Measurements from ENCODE around the gene ATG2A. TPM values are rescaled to one million over a fixed set of nuclear protein-coding genes. Genes with fewer than 3 reads are reported as not detected.

The ATG2A gene
- total and polyA plus RNA-seq, 2 of the 8 experiments (the other 6 are each of a cell fraction or from before 2014, with no cell fraction given) = 12.1 to 22.1 TPM

GRCh38 chr11:64929625-64930024 lies 12.6 kb upstream of the ATG2A start:
- CTCF ChIA-PET (ENCODE audit: partially characterized antibody) = interaction anchor here (0.8 to 3.8 kb wide), 8 partner anchors 11 to 116 kb away, joined by 3 to 15 read pairs (median 4); no protein-coding TSS in a partner anchor
- Histone ChIP-seq H3K14ac (ENCODE audit: insufficient read length) (no peak overlapping the region), H3K9ac (replicated peaks in 1 of 4; ENCODE audit: extremely low read depth in 1 of 4, low read depth in 3 of 4, low read length in 3 of 4) (no peak overlapping the region), H4K8ac (ENCODE audit: extremely low read depth, insufficient read depth, low read length) (no peak overlapping the region), H3K56ac (replicated peaks; ENCODE audit: insufficient read length, low read depth, low read length) (no peak overlapping the region), H3K36me3 (ENCODE audit: control insufficient read depth in 2 of 4, insufficient read depth in 4 of 4, low read length in 3 of 4) (no peaks in the 10 kb centered on the region; a peak in 1 of 8 replicates), H3K9me3 (ENCODE audit: insufficient read depth in 2 of 2, low read depth in 1 of 2, low read length in 1 of 2) (no peaks in the 10 kb centered on the region), H3K4me1 (replicated peaks in 1 of 4; ENCODE audit: control insufficient read depth in 3 of 4, insufficient read depth in 4 of 4, low read length in 3 of 4) (peaks cover 0 to 4% (median 0%) of the 10 kb centered on the region in 4 experiments; a peak in 3 of 7 replicates), H2BK120ac (replicated peaks; ENCODE audit: low read depth, low read length) (no peak overlapping the region), H2BK5ac (ENCODE audit: low read depth, low read length) (no peak overlapping the region), H3K4me2 (ENCODE audit: insufficient read depth in 1 of 2, low read depth in 2 of 2, low read length in 2 of 2) (no peak overlapping the region), H3K23me2 (ENCODE audit: low read depth, low read length) (peaks cover 4% of the 10 kb centered on the region; the same call in 1 of the 2 replicates), H3K23ac (ENCODE audit: insufficient read length) (no peak overlapping the region), H2BK15ac (ENCODE audit: low read length) (no peak overlapping the region), H4K5ac (ENCODE audit: insufficient read length, low read depth, low read length) (no peak overlapping the region), H3K27ac (ENCODE audit: low read depth, low read length) (no peak overlapping the region), H2AFZ (ENCODE audit: low read length) (no peak overlapping the region), H4K20me1 (replicated peaks in 1 of 2; ENCODE audit: control insufficient read depth in 1 of 2, insufficient read depth in 2 of 2, low read length in 2 of 2) (peaks cover 0 to 3% of the 10 kb centered on the region in 2 experiments), H3K27me3 (replicated peaks in 1 of 4; ENCODE audit: control insufficient read depth in 3 of 4, extremely low read depth in 1 of 4, insufficient read depth in 3 of 4, low read length in 3 of 4) (peaks cover 0 to 6% (median 4%) of the 10 kb centered on the region in 4 experiments; a peak in 4 of 7 replicates), H3K4me3 (ENCODE audit: extremely low read depth in 1 of 4, insufficient read depth in 2 of 4, low read depth in 3 of 4, low read length in 4 of 4) (no peak overlapping the region), H4K91ac (replicated peaks; ENCODE audit: insufficient read length, low read length) (no peak overlapping the region), H3K4ac (replicated peaks; ENCODE audit: insufficient read length, low read depth, low read length) (no peak overlapping the region), H2AK5ac (ENCODE audit: low read depth, low read length) (no peak overlapping the region), H3K79me1 (ENCODE audit: low read depth, low read length) (no peaks in the 10 kb centered on the region), H2BK12ac (ENCODE audit: low read depth, low read length) (no peak overlapping the region), H3K18ac (ENCODE audit: extremely low read depth, low read length) (no peak overlapping the region), H3K79me2 (ENCODE audit: control insufficient read depth in 1 of 2, insufficient read depth in 2 of 2, low read length in 2 of 2) (no peaks in the 10 kb centered on the region), H2BK20ac (ENCODE audit: low read length) (no peak overlapping the region)
- POLR2A ChIA-PET (ENCODE audit: partially characterized antibody) = interaction anchor here (2.2 kb wide), 1 partner anchor 12 kb away, joined by 6 read pairs; no protein-coding TSS in a partner anchor
- 87% methylated on average over 7 of the region's 7 CpGs; no CpG with 5 or more reads in 1 of the 2 experiments for WGBS, 2 experiments (ENCODE audit: extremely low coverage in 1 of 2, insufficient coverage in 1 of 2, insufficient read length in 1 of 2, insufficient replicate concordance in 2 of 2, low coverage in 1 of 2, low lambda C conversion rate in 2 of 2, missing lambda C conversion rate in 1 of 2)
- FAIRE-seq (no peak), DNase-seq (ENCODE audit: low read depth in 1 of 2, low spot score in 2 of 2) (no peak)
- no peak for TF ChIP-seq GABPA (IDR thresholded peaks at IDR 0.05; ENCODE audit: borderline replicate concordance, insufficient read depth, low read length)
- TF ChIP-seq YY1 (IDR thresholded peaks at IDR 0.05; ENCODE audit: low read depth, low read length) = no peak
- no peak for TF ChIP-seq SP4 (IDR thresholded peaks at IDR 0.05; ENCODE audit: low read length)
- TF ChIP-seq JUN (IDR thresholded peaks at IDR 0.05; ENCODE audit: low read depth, low read length) = no peak
- TF ChIP-seq USF2 (IDR thresholded peaks at IDR 0.05; ENCODE audit: low read length) = no peak
- no peak for TF ChIP-seq ATF2 (IDR thresholded peaks at IDR 0.05; ENCODE audit: low read length)
- no peak for TF ChIP-seq BACH1 (IDR thresholded peaks at IDR 0.05; ENCODE audit: low read length)
- TF ChIP-seq SIN3A (conservative IDR thresholded peaks at IDR 0.05 in 1 of 2, IDR thresholded peaks at IDR 0.05 in 1 of 2; ENCODE audit: low read depth in 1 of 2, low read length in 2 of 2) = no peak
- TF ChIP-seq CBX8 (IDR thresholded peaks at IDR 0.05; ENCODE audit: borderline replicate concordance, low read depth, low read length) = no peak
- TF ChIP-seq CTBP2 (IDR thresholded peaks at IDR 0.05; ENCODE audit: borderline replicate concordance, insufficient read depth, insufficient read length, low read length) = no peak
